A673 (cell line): ENCODE results near the gene FCF1.

Experiments used
- CTCF ChIP-seq: fragments of 300-800, 200-600 bp; sonication (generic); conservative IDR thresholded peaks from 2 replicates; pipeline ENCODE4 v1.5.1; 2017; ENCODE audit warnings: low read depth, mild to moderate bottlenecking, antibody characterized with exemption, low read length, moderate library complexity, mixed read lengths
- EZH2 ChIP-seq: fragments of 200-600 bp; sonication (generic); IDR thresholded peaks from 2 replicates; pipeline ENCODE4 v1.6.1; 2017; ENCODE audit warnings: borderline replicate concordance, low read depth, mild to moderate bottlenecking, mixed read lengths, antibody characterized with exemption, low read length; ENCODE audit not compliant: poor library complexity, severe bottlenecking

GRCh38 chr14:74737753-74738325, 24.9 kb downstream of the FCF1 start:
- TF ChIP-seq CTCF = no peak
- TF ChIP-seq EZH2 = no peak
